Activated T-helper 1 cell treated with anti-CD3 and anti-CD28 coated beads, Interleukin-2, amount 50 U/mL, for 16 hours (primary cell): ENCODE measurements around the gene CTSD.

ENCODE experiments used
- DNase-seq, 2 donors: peaks; one replicate each; pipeline ENCODE4 v3.0.0-alpha.2; 2020; ENCODE audit warnings: low read depth in 1 of 2, low spot score in 1 of 2

Gene CTSD

GRCh38 chr11:1756791-1757771, 6.6 kb downstream of the CTSD start:
- DNase-seq: no peak

- DNase-seq: no peak
Observed at GRCh38 chr11:1755692-1756561, 7.8 kb downstream of the CTSD start.

- DNase-seq: no peak
Observed at GRCh38 chr11:1755344-1755691, 8.4 kb downstream of the CTSD start.

GRCh38 chr11:1754376-1755150, 9.2 kb downstream of the CTSD start:
- no peak for DNase-seq

- DNase-seq: no peak
Observed at GRCh38 chr11:1753929-1754305, 9.8 kb downstream of the CTSD start.

GRCh38 chr11:1753229-1753928, 10.3 kb downstream of the CTSD start:
- DNase-seq: no peak

- no peak for DNase-seq
Observed at GRCh38 chr11:1752907-1753228, 10.9 kb downstream of the CTSD start.

- no peak for DNase-seq
Observed at GRCh38 chr11:1751999-1752906, 11.5 kb downstream of the CTSD start.

GRCh38 chr11:1751531-1751921, 12.2 kb downstream of the CTSD start:
- no peak for DNase-seq

GRCh38 chr11:1750840-1751530, 12.7 kb downstream of the CTSD start:
- DNase-seq: no peak

- DNase-seq: no peak
Observed at GRCh38 chr11:1750481-1750839, 13.3 kb downstream of the CTSD start, which contains the start of gene IFITM10. Gene IFITM10, minus strand, starts transcription at chr11:1750595. Its CDS starts 153 bp downstream, at chr11:1750442.

- no peak for DNase-seq
Observed at GRCh38 chr11:1749395-1750351, 14.1 kb downstream of the CTSD start.

- no peak for DNase-seq
Observed at GRCh38 chr11:1748636-1749394, 14.9 kb downstream of the CTSD start.

- no peak for DNase-seq
Observed at GRCh38 chr11:1747753-1748635, 15.7 kb downstream of the CTSD start.

- no peak for DNase-seq
Observed at GRCh38 chr11:1746956-1747752, 16.6 kb downstream of the CTSD start.
